HCT116 (cell line): ENCODE results near the gene FRY. TPM values are rescaled to one million over a fixed set of nuclear protein-coding genes. Genes with fewer than 3 reads are reported as not detected.

ENCODE experiments used
- ATAC-seq: fragments of 200-7000 bp; cut with Tn5 transposase; 2 replicates; pipeline ENCODE4 v1.9.1; 2020; ENCODE audit warnings: mild to moderate bottlenecking, moderate library complexity
- BruUV-seq: library from RNA; stranded (reverse); fragments of 400-500 nt; replicated peaks from 2 replicates; lab custom pipeline; 2021; lab: Mats Ljungman, UMichigan
- CTCF ChIA-PET: fragments of 300-600 bp; sonication (Branson Sonifier 250); formaldehyde crosslinking; loops from one replicate; lab custom pipeline; 2021; ENCODE audit warnings: antibody characterized with exemption; lab: Charles Lee
- POLR2A ChIA-PET: fragments of 300-600, 350-600 bp; sonication (Branson Sonifier 250); formaldehyde crosslinking; loops from one replicate; lab custom pipeline; 2021; ENCODE audit warnings: antibody characterized with exemption; lab: Charles Lee
- RAD21 ChIA-PET, 2 experiments: fragments of 300-600 bp; sonication (Branson Sonifier 250); formaldehyde crosslinking; loops; one replicate each; lab custom pipeline; 2023; ENCODE audit warnings: low total read pairs in 2 of 2; ENCODE audit not compliant: uncharacterized antibody in 2 of 2, unreplicated experiment in 2 of 2, low non-redundant PET in 1 of 2; lab: Charles Lee
- DNase-seq: peaks from one replicate; pipeline ENCODE4 v3.0.0-alpha.2; 2010; ENCODE audit warnings: low read depth, low spot score
- H2AFZ ChIP-seq: fragments of 200-600 bp; shearing (Covaris generic), sonication (generic); 2 replicates; pipeline ENCODE4 v1.6.1; 2017; ENCODE audit warnings: low read depth, mixed run types, mixed read lengths, antibody characterized with exemption, low read length; ENCODE audit not compliant: poor library complexity, severe bottlenecking
- H3K27ac ChIP-seq: 2 replicates; pipeline ENCODE4 v1.5.1; 2012; ENCODE audit warnings: low read depth, low read length
- H3K27me3 ChIP-seq: fragments of 200-600 bp; sonication (generic); 2 replicates; pipeline ENCODE4 v1.6.1; 2016; ENCODE audit warnings: mixed run types, low read length, mixed read lengths; ENCODE audit not compliant: insufficient read depth
- H3K36me3 ChIP-seq, 2 experiments: fragments of 200-500 bp in 1 of 2; fragments of 200-600 bp in 1 of 2; sonication (Bioruptor generic) in 1 of 2; sonication (generic) in 1 of 2; 2 replicates each; pipeline versions ENCODE4 v1.5.1 to v1.6.1; 2014 to 2016; ENCODE audit warnings: low read length in 2 of 2, inconsistent platforms in 1 of 2, mixed read lengths in 1 of 2, mixed run types in 1 of 2; ENCODE audit not compliant: insufficient read depth in 2 of 2, control insufficient read depth in 1 of 2
- H3K4me1 ChIP-seq, 2 experiments: fragments of 200-600 bp in 1 of 2; sonication (generic) in 1 of 2; 2 replicates each; pipeline versions ENCODE4 v1.5.1 to v1.6.1; 2012 to 2017; ENCODE audit warnings: low read length in 2 of 2, inconsistent platforms in 1 of 2, mild to moderate bottlenecking in 1 of 2, mixed read lengths in 1 of 2, mixed run types in 1 of 2, moderate library complexity in 1 of 2; ENCODE audit not compliant: insufficient read depth in 2 of 2, control insufficient read depth in 1 of 2
- H3K4me2 ChIP-seq: fragments of 200-600 bp; sonication (generic); 2 replicates; pipeline ENCODE4 v1.6.1; 2017; ENCODE audit warnings: mixed run types, low read length, mixed read lengths
- H3K4me3 ChIP-seq, 2 experiments: fragments of 200-600 bp in 1 of 2; sonication (generic) in 1 of 2; replicated peaks in 1 of 2; 2 replicates each; pipeline ENCODE4 v1.5.1; 2011 to 2016; ENCODE audit warnings: low read length in 2 of 2, control low read depth in 1 of 2, low read depth in 1 of 2, mild to moderate bottlenecking in 1 of 2, mixed read lengths in 1 of 2, mixed run types in 1 of 2
- H3K79me2 ChIP-seq: fragments of 200-600 bp; sonication (generic); 2 replicates; pipeline ENCODE4 v1.6.1; 2017; ENCODE audit warnings: mild to moderate bottlenecking, mixed run types, low read length, moderate library complexity, mixed read lengths; ENCODE audit not compliant: insufficient read depth
- H3K9ac ChIP-seq: fragments of 200-600 bp; sonication (generic); 2 replicates; pipeline ENCODE4 v1.6.1; 2016; ENCODE audit warnings: low read length, mixed read lengths
- H3K9me2 ChIP-seq: fragments of 200-600 bp; sonication (generic), shearing (Covaris generic); 2 replicates; pipeline ENCODE4 v1.6.1; 2017; ENCODE audit warnings: mixed run types, mild to moderate bottlenecking, moderate library complexity; ENCODE audit not compliant: insufficient read depth
- H3K9me3 ChIP-seq, 2 experiments: fragments of 200-500 bp in 1 of 2; fragments of 200-600 bp in 1 of 2; sonication (Bioruptor generic) in 1 of 2; sonication (generic) in 1 of 2; 2 replicates each; pipeline ENCODE4 v1.6.1; 2014 to 2017; ENCODE audit warnings: low read length in 2 of 2, mixed read lengths in 2 of 2, inconsistent platforms in 1 of 2, low read depth in 1 of 2, mild to moderate bottlenecking in 1 of 2, mixed run types in 1 of 2, moderate library complexity in 1 of 2; ENCODE audit not compliant: control insufficient read depth in 1 of 2, insufficient read depth in 1 of 2
- H4K20me1 ChIP-seq: fragments of 200-600 bp; sonication (generic), shearing (Covaris generic); 2 replicates; pipeline ENCODE4 v1.6.1; 2017; ENCODE audit warnings: mixed run types, mild to moderate bottlenecking, moderate library complexity; ENCODE audit not compliant: insufficient read depth
- CBX3 ChIP-seq: IDR thresholded peaks from 2 replicates; pipeline ENCODE4 v1.6.1; 2012; ENCODE audit warnings: low read depth
- EGR1 ChIP-seq: IDR thresholded peaks from 2 replicates; pipeline ENCODE4 v1.6.1; 2012; ENCODE audit warnings: low read depth
- ELF1 ChIP-seq: IDR thresholded peaks from 2 replicates; pipeline ENCODE4 v1.6.1; 2012; ENCODE audit warnings: low read depth, borderline replicate concordance
- EZH2 ChIP-seq: fragments of 200-600 bp; sonication (generic); IDR thresholded peaks from 2 replicates; pipeline ENCODE4 v1.6.1; 2017; ENCODE audit warnings: antibody characterized with exemption, mixed run types
- EZH2phosphoT487 ChIP-seq: fragments of 200-600 bp; IDR thresholded peaks from 2 replicates; pipeline ENCODE4 v1.6.1; 2018; ENCODE audit warnings: antibody characterized with exemption, borderline replicate concordance
- FOSL1 ChIP-seq: IDR thresholded peaks from 2 replicates; pipeline ENCODE4 v1.6.1; 2012; ENCODE audit warnings: low read depth
- POLR2A ChIP-seq: IDR thresholded peaks from 2 replicates; pipeline ENCODE4 v1.7.0; 2011; ENCODE audit warnings: borderline replicate concordance; ENCODE audit not compliant: insufficient read depth, insufficient read length; ENCODE audit errors: extremely low read depth
- POLR2AphosphoS5 ChIP-seq: IDR thresholded peaks from 2 replicates; pipeline ENCODE4 v1.6.1; 2011; ENCODE audit warnings: mild to moderate bottlenecking, low read depth, low read length, moderate library complexity
- SIN3A ChIP-seq: IDR thresholded peaks from 2 replicates; pipeline ENCODE4 v1.6.1; 2012; ENCODE audit warnings: low read depth
- SRF ChIP-seq: IDR thresholded peaks from 2 replicates; pipeline ENCODE4 v1.6.1; 2012; ENCODE audit warnings: low read depth
- TCF7L2 ChIP-seq: IDR thresholded peaks from 2 replicates; pipeline ENCODE4 v1.7.0; 2011; ENCODE audit warnings: borderline replicate concordance, inconsistent platforms; ENCODE audit not compliant: insufficient read depth, insufficient read length; ENCODE audit errors: extremely low read depth
- ZBTB33 ChIP-seq: IDR thresholded peaks from 2 replicates; pipeline ENCODE4 v1.6.1; 2011; ENCODE audit warnings: mild to moderate bottlenecking, low read length, moderate library complexity; ENCODE audit not compliant: insufficient replicate concordance; ENCODE audit errors: extremely low read depth
- ZFX ChIP-seq: fragments of 450-650 bp; IDR thresholded peaks from 2 replicates; pipeline ENCODE4 v1.6.1; 2017
- ZNF274 ChIP-seq: fragments of 200-500 bp; sonication (Bioruptor generic); IDR thresholded peaks from 2 replicates; pipeline ENCODE4 v1.6.1; 2014; ENCODE audit warnings: mild to moderate bottlenecking, low read depth, low read length, inconsistent platforms
- intact Hi-C: fragments of 100-400 bp; cut with micrococcal nuclease; formaldehyde crosslinking; loops from 2 replicates; pipeline ENCODE4 v1.10.0; 2022
- total RNA-seq: library from RNA; stranded (reverse); gene quantifications from one replicate; pipeline ENCODE4 v1.2.1, GENCODE V29; 2021; ENCODE audit not compliant: unreplicated experiment

Gene FRY
- total RNA-seq, 1 experiment from 2014 or later: 1.4 TPM

GRCh38 chr13:32134241-32135055 is 102.9 kb downstream of the FRY start:
- ChIA-PET RAD21 (no interaction called here), POLR2A (no interaction called here), CTCF (no interaction called here)
- Histone ChIP-seq H4K20me1 (no peaks in the 10 kb centered on the region), H3K27me3 (no peaks in the 10 kb centered on the region), H3K36me3 (no peaks in the 10 kb centered on the region), H3K9me3 (no peaks in the 10 kb centered on the region), H3K4me3 (no peak overlapping the region), H3K27ac (no peak overlapping the region), H3K9me2 (no peaks in the 10 kb centered on the region), H3K9ac (no peak overlapping the region), H3K4me1 (no peaks in the 10 kb centered on the region), H2AFZ (no peak overlapping the region), H3K79me2 (no peaks in the 10 kb centered on the region), H3K4me2 (no peak overlapping the region)
- intact Hi-C loops: no loop called here
- TF ChIP-seq ZFX (no peak), TCF7L2 (no peak), EZH2phosphoT487 (no peak), POLR2AphosphoS5 (no peak), EZH2 (no peak), POLR2A (no peak)
- BruUV-seq: no TSS peak
- DNase-seq (no peak), ATAC-seq (no peak)

GRCh38 chr13:32135056-32135390 is 103.4 kb downstream of the FRY start:
- no peak overlapping the region for H2AFZ ChIP-seq
- POLR2A ChIA-PET: no interaction called here

More at GRCh38 chr13:32135056-32135390, 103.4 kb downstream of the FRY start:
- H3K27ac ChIP-seq: no peak overlapping the region
- no peaks in the 10 kb centered on the region for H3K4me1 ChIP-seq
- no peak overlapping the region for H3K9ac ChIP-seq
- H3K4me3 ChIP-seq: no peak overlapping the region
- intact Hi-C loops: no loop called here
- H3K4me2 ChIP-seq: no peak overlapping the region
- TF ChIP-seq ZBTB33 (no peak), ZNF274 (no peak), FOSL1 (no peak), CBX3 (no peak), SIN3A (no peak), EGR1 (no peak), TCF7L2 (no peak), ZFX (no peak), SRF (no peak), POLR2AphosphoS5 (no peak), ELF1 (no peak)
- no peaks in the 10 kb centered on the region for H3K36me3 ChIP-seq
- ChIA-PET RAD21 (no interaction called here), CTCF (no interaction called here)
- DNase-seq: no peak
- no peaks in the 10 kb centered on the region for H4K20me1 ChIP-seq
- BruUV-seq: no TSS peak
- H3K79me2 ChIP-seq: no peaks in the 10 kb centered on the region
- H3K27me3 ChIP-seq: no peaks in the 10 kb centered on the region
- ATAC-seq: no peak
- no peaks in the 10 kb centered on the region for H3K9me3 ChIP-seq
- H3K9me2 ChIP-seq: no peaks in the 10 kb centered on the region
